NCI-H1092 treated with DMSO at 0.1 percent for 48 hours (cell line): ENCODE results near the gene LBX1.
"Not testable (repeated sequence)": the region's sequence is repeated elsewhere in the genome, so short reads cannot be mapped to it uniquely, and the experiment has no call there.

Experiments used
- DNase-seq: peaks from one replicate; lab custom pipeline; 2025; lab: John Stamatoyannopoulos, UW

The LBX1 gene

GRCh38 chr10:101202667-101203066 is 26.6 kb downstream of the LBX1 start:
- not testable (repeated sequence) for DNase-seq

- DNase-seq, result not testable (repeated sequence)
Measured at GRCh38 chr10:101198326-101198977, 30.8 kb downstream of the LBX1 start.

GRCh38 chr10:101195921-101196320 is 33.3 kb downstream of the LBX1 start:
- DNase-seq, result no peak

- no peak for DNase-seq
Measured at GRCh38 chr10:101189461-101190401, 39.5 kb downstream of the LBX1 start.

GRCh38 chr10:101188942-101189341 is 40.3 kb downstream of the LBX1 start:
- no peak for DNase-seq

GRCh38 chr10:101183458-101184183 is 45.6 kb downstream of the LBX1 start:
- no peak for DNase-seq

- DNase-seq, result no peak
Measured at GRCh38 chr10:101182936-101183335, 46.3 kb downstream of the LBX1 start.
